PC-3 (cell line): ENCODE results near the gene SHLD2. TPM values are rescaled to one million over a fixed set of nuclear protein-coding genes. Genes with fewer than 3 reads are reported as not detected.
"Not testable (repeated sequence)": the region's sequence is repeated elsewhere in the genome, so short reads cannot be mapped to it uniquely, and the experiment has no call there.

Experiments used
- ATAC-seq: fragments of 200-7000 bp; cut with Tn5 transposase; 2 replicates; pipeline ENCODE4 v1.9.1; 2020; ENCODE audit warnings: mild to moderate bottlenecking, moderate library complexity
- BruUV-seq: library from RNA; stranded (reverse); fragments of 400-500 nt; replicated peaks from 2 replicates; lab custom pipeline; 2021; lab: Mats Ljungman, UMichigan
- CTCF ChIA-PET: fragments of 300-600 bp; sonication (Branson Sonifier 250); formaldehyde crosslinking; loops from one replicate; lab custom pipeline; 2022; ENCODE audit warnings: antibody characterized with exemption; lab: Charles Lee
- POLR2A ChIA-PET: fragments of 300-600 bp; sonication (Branson Sonifier 250); formaldehyde crosslinking; loops from one replicate; lab custom pipeline; 2022; ENCODE audit warnings: antibody characterized with exemption; ENCODE audit not compliant: unreplicated experiment; lab: Charles Lee
- DNase-seq: peaks from one replicate; pipeline ENCODE4 v3.0.0-alpha.2; 2015
- H2AFZ ChIP-seq: fragments of 300-600 bp; sonication (generic); 2 replicates; pipeline ENCODE4 v1.6.0; 2016; ENCODE audit warnings: antibody characterized with exemption, low read length
- H3F3A ChIP-seq: fragments of 300-600 bp; sonication (generic); one replicate; pipeline ENCODE4 v1.6.0; 2017; ENCODE audit warnings: antibody characterized with exemption, low read length, control low read depth, mild to moderate bottlenecking; ENCODE audit not compliant: unreplicated experiment
- H3K27ac ChIP-seq: fragments of 300-600 bp; sonication (generic); 2 replicates; pipeline ENCODE4 v1.5.1; 2016; ENCODE audit warnings: mild to moderate bottlenecking, low read length
- H3K27me3 ChIP-seq: fragments of 300-600 bp; sonication (generic); 2 replicates; pipeline ENCODE4 v1.6.1; 2016; ENCODE audit warnings: low read length, mixed read lengths
- H3K36me3 ChIP-seq: fragments of 300-600 bp; sonication (generic); 2 replicates; pipeline ENCODE4 v1.6.1; 2016; ENCODE audit warnings: low read depth, mixed run types, low read length, mixed read lengths
- H3K4me1 ChIP-seq: fragments of 300-600 bp; sonication (generic); 2 replicates; pipeline ENCODE4 v1.5.1; 2016; ENCODE audit warnings: low read length; ENCODE audit not compliant: insufficient read depth
- H3K4me2 ChIP-seq: fragments of 300-600 bp; sonication (generic); 2 replicates; pipeline ENCODE4 v1.6.0; 2016; ENCODE audit warnings: low read length
- H3K4me3 ChIP-seq: fragments of 300-600 bp; sonication (generic); 2 replicates; pipeline ENCODE4 v1.5.1; 2016; ENCODE audit warnings: mild to moderate bottlenecking, low read length, mixed read lengths
- H3K79me2 ChIP-seq: fragments of 300-600 bp; sonication (generic); 2 replicates; pipeline ENCODE4 v1.6.1; 2017; ENCODE audit warnings: low read length, mixed read lengths
- H3K9ac ChIP-seq: fragments of 300-600 bp; sonication (generic); 2 replicates; pipeline ENCODE4 v1.6.0; 2016; ENCODE audit warnings: mild to moderate bottlenecking, low read length
- H3K9me2 ChIP-seq: fragments of 300-600 bp; sonication (generic); replicated peaks from 2 replicates; pipeline ENCODE4 v1.6.1; 2016; ENCODE audit warnings: mixed run types, low read length, mixed read lengths
- H3K9me3 ChIP-seq: fragments of 300-600 bp; sonication (generic); 2 replicates; pipeline ENCODE4 v1.6.1; 2016; ENCODE audit warnings: low read length, mixed read lengths
- H4K20me1 ChIP-seq: fragments of 300-600 bp; sonication (generic); 2 replicates; pipeline ENCODE4 v1.6.1; 2016; ENCODE audit warnings: low read length, mixed read lengths
- CTCF ChIP-seq: fragments of 300-600 bp; sonication (generic); conservative IDR thresholded peaks from 2 replicates; pipeline ENCODE4 v1.5.1; 2017; ENCODE audit warnings: antibody characterized with exemption, low read depth, mild to moderate bottlenecking, low read length
- EZH2 ChIP-seq: fragments of 300-600 bp; sonication (generic); IDR thresholded peaks from one replicate; pipeline ENCODE4 v1.6.1; 2017; ENCODE audit warnings: antibody characterized with exemption, mild to moderate bottlenecking, low read length; ENCODE audit not compliant: unreplicated experiment
- EZH2phosphoT487 ChIP-seq: fragments of 300-600 bp; sonication (generic); IDR thresholded peaks from 2 replicates; pipeline ENCODE4 v1.6.1; 2018; ENCODE audit warnings: mild to moderate bottlenecking, antibody characterized with exemption, low read length, borderline replicate concordance
- intact Hi-C: fragments of 100-400 bp; cut with micrococcal nuclease; formaldehyde crosslinking; loops from 2 replicates; pipeline ENCODE4 v1.9.0; 2023
- total RNA-seq: library from RNA; depleted of rRNA; stranded (reverse); fragments of >200 nt; gene quantifications from 2 replicates; pipeline ENCODE4 v1.2.3, GENCODE V29; 2014

SHLD2 gene
- total RNA-seq, 1 experiment from 2014 or later = 16.0 TPM

DNA sequence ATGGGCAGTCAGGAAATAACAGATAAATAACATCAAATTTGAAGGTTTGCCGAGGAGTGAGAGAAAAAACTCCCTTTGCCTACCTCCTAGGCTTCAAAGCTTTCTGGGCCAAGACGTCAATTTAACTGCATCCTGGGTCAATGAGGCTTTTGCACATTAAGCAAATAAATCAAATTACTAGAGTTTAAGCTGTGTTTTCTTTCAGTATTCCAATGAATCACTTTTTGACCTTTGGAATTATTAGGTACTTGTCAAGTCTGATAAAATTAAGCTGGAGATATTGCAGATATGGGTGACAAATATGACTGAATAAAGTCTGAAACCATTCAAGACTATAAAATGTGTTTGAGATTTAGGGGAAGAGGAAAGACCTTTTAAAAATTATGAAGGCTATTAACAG lies 22.6 kb upstream of the SHLD2 start:
- H3K9ac ChIP-seq = no peak overlapping the region
- H3F3A ChIP-seq = no peaks in the 10 kb centered on the region
- H3K4me1 ChIP-seq = no peaks in the 10 kb centered on the region
- DNase-seq = no peak
- H2AFZ ChIP-seq = no peak overlapping the region
- no peaks in the 10 kb centered on the region for H3K27me3 ChIP-seq
- intact Hi-C loops = no loop called here
- TF ChIP-seq EZH2phosphoT487 (no peak), CTCF (no peak), EZH2 (no peak)
- no peaks in the 10 kb centered on the region; the same call in 1 of the 2 replicates for H3K36me3 ChIP-seq
- H4K20me1 ChIP-seq = no peaks in the 10 kb centered on the region
- H3K9me2 ChIP-seq = no peaks in the 10 kb centered on the region
- no peaks in the 10 kb centered on the region for H3K79me2 ChIP-seq
- no peaks in the 10 kb centered on the region for H3K9me3 ChIP-seq
- ChIA-PET POLR2A (no interaction called here), CTCF (no interaction called here)
- no TSS peak for BruUV-seq
- no peak for ATAC-seq
- no peak overlapping the region for H3K4me2 ChIP-seq
- no peak overlapping the region for H3K27ac ChIP-seq
- no peak overlapping the region for H3K4me3 ChIP-seq

- H3K36me3 ChIP-seq, H3K9ac ChIP-seq, CTCF ChIA-PET, ATAC-seq, H4K20me1 ChIP-seq, BruUV-seq, H3F3A ChIP-seq, H2AFZ ChIP-seq, H3K4me1 ChIP-seq, H3K27ac ChIP-seq, H3K9me2 ChIP-seq, DNase-seq, H3K4me3 ChIP-seq, H3K27me3 ChIP-seq, H3K9me3 ChIP-seq, intact Hi-C loops, H3K4me2 ChIP-seq: not testable (repeated sequence)
- POLR2A ChIA-PET = interaction anchor here (1.0 kb wide), 1 partner anchor 19 kb away, joined by 4 read pairs; no protein-coding TSS in a partner anchor
- 0 out of 2 replicates have a peak, but pooled peaks cover 10% of the 10 kb centered on the region for H3K79me2 ChIP-seq
These were observed 18.6 kb upstream of the SHLD2 start for GRCh38 chr10:87076421-87076820.

DNA sequence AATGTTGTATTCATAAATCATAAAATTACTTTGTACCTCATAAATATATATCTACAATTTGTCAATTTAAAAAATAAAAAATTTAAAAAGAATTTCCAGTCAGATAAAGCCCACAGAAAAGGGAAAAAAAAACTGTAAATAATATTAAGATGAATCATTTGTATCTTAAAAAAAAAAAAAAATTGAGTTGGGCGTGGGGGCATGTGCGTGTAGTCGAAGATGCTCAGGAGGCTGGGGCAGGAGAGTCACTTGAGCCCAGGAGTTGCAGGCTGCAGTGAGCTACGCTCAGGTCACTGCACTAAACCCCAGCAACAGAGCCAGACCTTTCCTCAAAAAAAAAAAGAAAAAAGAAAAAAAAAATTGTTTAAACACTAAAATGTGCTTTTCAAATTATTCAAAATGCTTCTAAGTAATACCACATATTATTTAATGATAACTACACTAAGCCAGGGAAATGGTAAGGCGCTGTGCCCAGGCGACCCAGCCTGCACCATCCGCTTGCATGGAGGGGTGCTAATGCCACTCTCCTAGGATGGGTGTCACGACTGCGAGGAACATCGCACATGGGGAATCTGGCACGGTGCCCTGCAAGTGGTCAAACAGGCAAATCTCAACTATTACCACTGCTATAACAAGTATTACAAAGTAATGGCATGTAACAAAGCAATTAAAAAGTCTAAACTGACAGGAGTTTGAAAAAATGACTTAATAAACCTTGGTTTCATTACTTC lies 15.7 kb upstream of the SHLD2 start:
- H3K79me2 ChIP-seq = peaks cover 24% of the 10 kb centered on the region
- intact Hi-C loops = no loop called here
- H3K4me3 ChIP-seq = no peak overlapping the region
- H3K36me3 ChIP-seq = no peaks in the 10 kb centered on the region
- ATAC-seq (no peak), DNase-seq (no peak)
- H3K9me3 ChIP-seq = no peaks in the 10 kb centered on the region
- no peak overlapping the region for H2AFZ ChIP-seq
- no peak overlapping the region for H3K9ac ChIP-seq
- peaks cover 9% of the 10 kb centered on the region for H3F3A ChIP-seq
- POLR2A ChIA-PET = no interaction called here
- H3K9me2 ChIP-seq = no peaks in the 10 kb centered on the region
- peaks cover 23% of the 10 kb centered on the region for H3K4me1 ChIP-seq
- H3K27ac ChIP-seq = no peak overlapping the region
- CTCF ChIA-PET = no interaction called here
- H3K27me3 ChIP-seq = no peaks in the 10 kb centered on the region
- no peak overlapping the region for H3K4me2 ChIP-seq
- BruUV-seq = no TSS peak
- no peaks in the 10 kb centered on the region for H4K20me1 ChIP-seq
- no peak for TF ChIP-seq CTCF
- no peak for TF ChIP-seq EZH2
- no peak for TF ChIP-seq EZH2phosphoT487

DNA sequence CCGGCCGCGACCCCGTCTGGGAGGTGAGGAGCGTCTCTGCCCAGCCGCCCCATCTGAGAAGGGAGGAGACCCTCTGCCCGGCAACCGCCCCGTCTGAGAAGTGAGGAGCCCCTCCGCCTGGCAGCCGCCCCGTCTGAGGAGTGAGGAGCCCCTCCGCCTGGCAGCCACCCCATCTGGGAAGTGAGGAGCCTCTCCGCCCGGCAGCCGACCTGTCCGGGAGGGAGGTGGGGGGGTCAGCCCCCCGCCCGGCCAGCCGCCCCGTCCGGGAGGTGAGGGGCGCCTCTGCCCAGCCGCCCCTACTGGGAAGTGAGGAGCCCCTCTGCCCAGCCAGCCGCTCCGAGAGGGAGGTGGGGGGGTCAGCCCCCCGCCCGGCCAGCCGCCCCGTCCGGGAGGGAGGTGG lies 14.4 kb upstream of the SHLD2 start:
- H4K20me1 ChIP-seq, POLR2A ChIA-PET, CTCF ChIA-PET, H3K9me2 ChIP-seq, H3K9me3 ChIP-seq, BruUV-seq, H3F3A ChIP-seq, H3K36me3 ChIP-seq, H3K4me2 ChIP-seq, H3K9ac ChIP-seq, intact Hi-C loops, H3K4me3 ChIP-seq, H3K27me3 ChIP-seq, H3K27ac ChIP-seq, DNase-seq, ATAC-seq, H2AFZ ChIP-seq: not testable (repeated sequence)
- Histone ChIP-seq H3K4me1 (peaks cover 32% of the 10 kb centered on the region), H3K79me2 (peaks cover 30% of the 10 kb centered on the region)

DNA sequence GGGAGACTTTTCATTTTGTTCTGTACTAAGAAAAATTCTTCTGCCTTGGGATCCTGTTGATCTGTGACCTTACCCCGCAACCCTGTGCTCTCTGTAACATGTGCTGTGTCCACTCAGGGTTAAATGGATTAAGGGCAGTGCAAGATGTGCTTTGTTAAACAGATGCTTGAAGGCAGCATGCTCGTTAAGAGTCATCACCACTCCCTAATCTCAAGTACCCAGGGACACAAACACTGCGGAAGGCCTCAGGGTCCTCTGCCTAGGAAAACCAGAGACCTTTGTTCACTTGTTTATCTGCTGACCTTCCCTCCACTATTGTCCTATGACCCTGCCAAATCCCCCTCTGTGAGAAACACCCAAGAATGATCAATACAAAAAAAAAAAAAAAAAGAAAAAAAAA lies 13.4 kb upstream of the SHLD2 start:
- ATAC-seq, H4K20me1 ChIP-seq, CTCF ChIA-PET, H3K9me2 ChIP-seq, H3K9me3 ChIP-seq, DNase-seq, intact Hi-C loops, H3K36me3 ChIP-seq, H2AFZ ChIP-seq, H3K27me3 ChIP-seq, H3K4me3 ChIP-seq, H3F3A ChIP-seq: not testable (repeated sequence)
- Histone ChIP-seq H3K79me2 (peaks cover 36% of the 10 kb centered on the region), H3K9ac (peak overlapping the region; percentile 58), H3K4me1 (peaks cover 36% of the 10 kb centered on the region), H3K4me2 (peak overlapping the region; percentile 70), H3K27ac (peak overlapping the region; percentile 94)
- BruUV-seq = TSS peak; percentile 8
- POLR2A ChIA-PET = interaction anchor here (0.5 to 1.1 kb wide), 2 partner anchors 11 to 1917 kb away, joined by 4 to 7 read pairs; no protein-coding TSS in a partner anchor
